IMR-90 (cell line): ENCODE measurements around the gene FAM181B. TPM values are rescaled to one million over a fixed set of nuclear protein-coding genes. Genes with fewer than 3 reads are reported as not detected.

Experiments used
- ATAC-seq: fragments of 200-7000 bp; cut with Tn5 transposase; 2 replicates; pipeline ENCODE4 v1.9.1; 2020; ENCODE audit warnings: low read depth, mild to moderate bottlenecking, moderate library complexity
- BruUV-seq: library from RNA; stranded (reverse); fragments of 400-500 nt; replicated peaks from 2 replicates; lab custom pipeline; 2021; lab: Mats Ljungman, UMichigan
- CTCF ChIA-PET: fragments of 300-600 bp; formaldehyde crosslinking; extraction: SDS; loops from one replicate; lab custom pipeline; 2021; ENCODE audit warnings: antibody characterized with exemption; lab: Yijun Ruan, JAX
- POLR2A ChIA-PET: fragments of 300-600 bp; sonication (Branson Sonifier 250); formaldehyde crosslinking; loops from one replicate; lab custom pipeline; 2022; ENCODE audit warnings: antibody characterized with exemption; ENCODE audit not compliant: unreplicated experiment; lab: Charles Lee
- DNase-seq: peaks from one replicate; pipeline ENCODE4 v3.0.0; 2013
- H2AFZ ChIP-seq: replicated peaks from 2 replicates; pipeline ENCODE3; 2013; ENCODE audit warnings: low read length, mild to moderate bottlenecking; ENCODE audit not compliant: poor library complexity
- H2AK5ac ChIP-seq: 2 replicates; pipeline ENCODE4 v1.6.1; 2013; ENCODE audit warnings: low read depth, low read length, inconsistent platforms
- H2AK9ac ChIP-seq: replicated peaks from 2 replicates; pipeline ENCODE3; 2013; ENCODE audit warnings: mild to moderate bottlenecking, low read depth, low read length, moderate library complexity; ENCODE audit not compliant: poor library complexity
- H2BK120ac ChIP-seq: 2 replicates; pipeline ENCODE4 v1.6.1; 2013; ENCODE audit warnings: low read depth, low read length, inconsistent platforms
- H2BK15ac ChIP-seq: 3 replicates; pipeline ENCODE4 v1.6.1; 2013; ENCODE audit warnings: low read depth, low read length, inconsistent platforms
- H2BK20ac ChIP-seq: 2 replicates; pipeline ENCODE4 v1.6.1; 2013; ENCODE audit warnings: low read depth, mild to moderate bottlenecking, inconsistent platforms, low read length, moderate library complexity
- H2BK5ac ChIP-seq: 2 replicates; pipeline ENCODE4 v1.6.1; 2013; ENCODE audit warnings: mild to moderate bottlenecking, low read depth, low read length, inconsistent platforms; ENCODE audit not compliant: poor library complexity, severe bottlenecking
- H3K14ac ChIP-seq: replicated peaks from 2 replicates; pipeline ENCODE4 v1.6.1; 2013; ENCODE audit warnings: low read depth, low read length, inconsistent platforms
- H3K18ac ChIP-seq: 2 replicates; pipeline ENCODE4 v1.6.1; 2013; ENCODE audit warnings: low read depth, low read length, control low read depth
- H3K23ac ChIP-seq: 2 replicates; pipeline ENCODE4 v1.6.1; 2013; ENCODE audit warnings: low read depth, low read length, inconsistent platforms
- H3K27ac ChIP-seq: 2 replicates; pipeline ENCODE4 v1.5.1; 2013; ENCODE audit warnings: mild to moderate bottlenecking, control low read depth, low read length; ENCODE audit not compliant: insufficient read depth
- H3K27me3 ChIP-seq: 2 replicates; pipeline ENCODE4 v1.6.1; 2013; ENCODE audit warnings: low read length; ENCODE audit not compliant: control insufficient read depth, insufficient read depth
- H3K36me3 ChIP-seq: 2 replicates; pipeline ENCODE4 v1.6.1; 2013; ENCODE audit warnings: low read length, mixed read lengths; ENCODE audit not compliant: control insufficient read depth, insufficient read depth
- H3K4ac ChIP-seq: 2 replicates; pipeline ENCODE4 v1.6.1; 2013; ENCODE audit warnings: low read depth, low read length, inconsistent platforms
- H3K4me1 ChIP-seq: 2 replicates; pipeline ENCODE4 v1.6.1; 2013; ENCODE audit warnings: low read length, mixed read lengths; ENCODE audit not compliant: control insufficient read depth, insufficient read depth
- H3K4me2 ChIP-seq: 2 replicates; pipeline ENCODE4 v1.6.1; 2013; ENCODE audit warnings: low read depth, mild to moderate bottlenecking, control low read depth, low read length, moderate library complexity
- H3K4me3 ChIP-seq: 2 replicates; pipeline ENCODE4 v1.5.1; 2013; ENCODE audit warnings: low read depth, mild to moderate bottlenecking, control low read depth, low read length, moderate library complexity; ENCODE audit not compliant: insufficient read depth
- H3K56ac ChIP-seq: 2 replicates; pipeline ENCODE4 v1.6.1; 2013; ENCODE audit warnings: low read length, inconsistent platforms; ENCODE audit not compliant: insufficient read depth; ENCODE audit errors: extremely low read depth
- H3K79me1 ChIP-seq, 2 experiments: 2 replicates each; pipeline ENCODE4 v1.6.1; 2013; ENCODE audit warnings: low read length in 2 of 2, inconsistent platforms in 1 of 2, low read depth in 1 of 2
- H3K9ac ChIP-seq: 2 replicates; pipeline ENCODE4 v1.6.1; 2013; ENCODE audit warnings: low read depth, low read length, control low read depth
- H3K9me1 ChIP-seq: 2 replicates; pipeline ENCODE4 v1.6.1; 2013; ENCODE audit warnings: low read length, inconsistent platforms; ENCODE audit not compliant: insufficient read depth
- H3K9me3 ChIP-seq: 2 replicates; pipeline ENCODE4 v1.6.1; 2013; ENCODE audit warnings: low read length; ENCODE audit not compliant: control insufficient read depth, insufficient read depth
- H4K20me1 ChIP-seq: 2 replicates; pipeline ENCODE4 v1.6.1; 2013; ENCODE audit warnings: low read length, inconsistent platforms; ENCODE audit not compliant: insufficient read depth
- H4K5ac ChIP-seq: 2 replicates; pipeline ENCODE4 v1.6.1; 2013; ENCODE audit warnings: mild to moderate bottlenecking, low read depth, low read length, control low read depth
- H4K8ac ChIP-seq, 2 experiments: 2 replicates each; pipeline ENCODE4 v1.6.1; 2013; ENCODE audit warnings: low read depth in 2 of 2, low read length in 2 of 2, control low read depth in 1 of 2, inconsistent platforms in 1 of 2
- H4K91ac ChIP-seq: 2 replicates; pipeline ENCODE4 v1.6.1; 2013; ENCODE audit warnings: low read depth, low read length, inconsistent platforms; ENCODE audit not compliant: insufficient read depth
- CTCF ChIP-seq: conservative IDR thresholded peaks from 2 replicates; pipeline ENCODE4 v1.5.1; 2012; ENCODE audit warnings: mild to moderate bottlenecking, low read depth, low read length, improper control_type of control experiment
- FOS ChIP-seq: fragments of 150-350 bp; IDR thresholded peaks from 2 replicates; pipeline ENCODE4 v1.6.1; 2016; ENCODE audit warnings: low read depth, low read length
- RAD21 ChIP-seq: IDR thresholded peaks from 2 replicates; pipeline ENCODE4 v1.6.1; 2012; ENCODE audit warnings: low read length, improper control_type of control experiment
- WGBS, 2 experiments: methylation state at CpG; one replicate each; pipeline versions ENCODE4 v1.1.5 to v1.1.7; 2013; ENCODE audit warnings: missing lambda C conversion rate in 2 of 2; ENCODE audit not compliant: insufficient read length in 1 of 2; ENCODE audit errors: extremely low coverage in 2 of 2; 5-methylcytosine and 5-hydroxymethylcytosine counted together
- dilution Hi-C: fragments of 300-500 bp; cut with HindIII; formaldehyde crosslinking; loops from one replicate; pipeline ENCODE4 v1.14.3; 2018; ENCODE audit warnings: low sequenced_read_pairs; ENCODE audit not compliant: unreplicated experiment
- in situ Hi-C: fragments of 300-500 bp; cut with MboI; formaldehyde crosslinking; loops from 3 replicates; pipeline ENCODE4 v1.14.3; 2019; ENCODE audit warnings: low sequenced_read_pairs, inconsistent platforms, mixed read lengths
- intact Hi-C: fragments of 100-400 bp; cut with micrococcal nuclease; formaldehyde crosslinking; loops from 2 replicates; pipeline ENCODE4 v1.10.0; 2022
- polyA plus RNA-seq, 3 experiments: library from polyadenylated mRNA; depleted of rRNA; stranded (reverse); fragments of >200 nt; gene quantifications; 2 replicates each; pipeline ENCODE4 v1.2.3, GENCODE V29; 2012; ENCODE audit warnings: low replicate concordance in 1 of 3
- total RNA-seq: library from RNA; depleted of rRNA; stranded (reverse); fragments of >200 nt; gene quantifications from 2 replicates; pipeline ENCODE4 v1.2.3, GENCODE V29; 2012
- TF ChIP-seq, protein P1 (sequence below): fragments of 150-350 bp; IDR thresholded peaks from 2 replicates; pipeline ENCODE4 v1.6.1; 2017; ENCODE audit warnings: mild to moderate bottlenecking, antibody characterized with exemption, low read length, low read depth

Gene FAM181B
- total and polyA plus RNA-seq, 2 of the 4 experiments (the other 2 are of a cell fraction) = not detected

DNA sequence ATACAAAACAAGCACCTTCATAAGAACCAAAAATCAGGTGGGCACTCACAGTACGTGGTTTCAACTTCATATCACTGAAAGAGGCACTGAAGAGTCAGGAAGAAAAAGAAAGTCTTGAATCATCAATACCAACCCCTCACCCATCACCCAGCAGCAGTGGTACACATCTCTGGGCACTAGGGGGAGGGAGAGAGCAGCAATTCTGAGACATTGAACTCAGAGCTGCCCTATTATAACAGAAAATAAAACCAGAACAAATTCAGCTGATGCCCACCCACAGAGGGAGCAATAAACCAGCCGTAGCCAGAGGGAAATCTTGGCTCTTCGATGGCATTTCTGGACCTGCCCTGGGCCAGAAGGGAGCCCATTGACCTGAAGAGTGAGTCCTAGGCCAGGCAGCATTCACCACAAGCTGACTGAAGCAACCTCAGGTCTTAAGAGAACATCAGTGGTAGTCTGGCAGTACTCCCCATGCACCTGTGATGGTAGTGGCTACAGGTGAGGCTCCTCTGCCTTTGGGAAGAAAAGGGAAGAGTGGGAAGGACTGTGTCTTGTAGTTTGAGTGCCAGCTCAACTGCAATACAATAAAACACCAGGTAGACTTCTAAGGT, 42.2 kb upstream of the FAM181B start:
- H3K4me2 ChIP-seq = peak overlapping the region; percentile 59
- DNase-seq = peak; percentile 47
- no peak overlapping the region for H3K27ac ChIP-seq
- no peaks in the 10 kb centered on the region for H4K20me1 ChIP-seq
- H3K9me1 ChIP-seq = no peaks in the 10 kb centered on the region
- peak overlapping the region; percentile 77 for H2AFZ ChIP-seq
- no peak overlapping the region for H2BK5ac ChIP-seq
- ChIA-PET CTCF (interaction anchor here (0.6 to 2.3 kb wide), 19 partner anchors 9 to 1301 kb away, joined by 3 to 13 read pairs (median 4); partner anchors contain the start of gene PRCP), POLR2A (no interaction called here)
- H2BK15ac ChIP-seq = no peak overlapping the region
- H3K36me3 ChIP-seq = no peaks in the 10 kb centered on the region
- H3K18ac ChIP-seq = no peak overlapping the region
- no peak overlapping the region for H2AK9ac ChIP-seq
- H3K9me3 ChIP-seq = no peaks in the 10 kb centered on the region
- H3K79me1 ChIP-seq = no peaks in the 10 kb centered on the region
- TF ChIP-seq CTCF = peak; percentile 84
- peak; percentile 69 for TF ChIP-seq RAD21
- no peak for TF ChIP-seq FOS
- TF ChIP-seq, protein P1, sequence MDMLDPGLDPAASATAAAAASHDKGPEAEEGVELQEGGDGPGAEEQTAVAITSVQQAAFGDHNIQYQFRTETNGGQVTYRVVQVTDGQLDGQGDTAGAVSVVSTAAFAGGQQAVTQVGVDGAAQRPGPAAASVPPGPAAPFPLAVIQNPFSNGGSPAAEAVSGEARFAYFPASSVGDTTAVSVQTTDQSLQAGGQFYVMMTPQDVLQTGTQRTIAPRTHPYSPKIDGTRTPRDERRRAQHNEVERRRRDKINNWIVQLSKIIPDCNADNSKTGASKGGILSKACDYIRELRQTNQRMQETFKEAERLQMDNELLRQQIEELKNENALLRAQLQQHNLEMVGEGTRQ = no peak
- H4K5ac ChIP-seq = no peak overlapping the region
- no peaks in the 10 kb centered on the region for H3K4me1 ChIP-seq
- no peak overlapping the region for H3K4ac ChIP-seq
- H4K8ac ChIP-seq = no peak overlapping the region
- peak; percentile 98 for ATAC-seq
- H3K23ac ChIP-seq = no peak overlapping the region
- no peak overlapping the region for H2BK120ac ChIP-seq
- no peak overlapping the region for H3K9ac ChIP-seq
- BruUV-seq = no TSS peak
- H2AK5ac ChIP-seq = no peak overlapping the region
- H3K14ac ChIP-seq = no peak overlapping the region
- no peak overlapping the region for H2BK20ac ChIP-seq
- intact Hi-C loops (loop anchor here (1.0 to 5.0 kb wide), 3 partner anchors 91 to 1046 kb away; partner anchors contain the start of gene PRCP), dilution Hi-C loops (no loop called here), in situ Hi-C loops (no loop called here)
- no peak overlapping the region for H3K56ac ChIP-seq
- no CpG with 5 or more reads among the region's 3 CpGs for WGBS, 2 experiments
- no peak overlapping the region for H3K4me3 ChIP-seq
- H3K27me3 ChIP-seq = no peaks in the 10 kb centered on the region
- H4K91ac ChIP-seq = peak overlapping the region; percentile 28; the same call in 1 of the 2 replicates
